BJ (cell line): Measurements from ENCODE around the gene WWOX. TPM values are rescaled to one million over a fixed set of nuclear protein-coding genes. Genes with fewer than 3 reads are reported as not detected.
A peak's percentile ranks its signal among the peaks of the same experiment; 100 is the strongest.

Source experiments
- CTCF ChIA-PET: fragments of 350-600 bp; formaldehyde crosslinking; extraction: SDS; loops from one replicate; lab custom pipeline; 2021; ENCODE audit warnings: antibody characterized with exemption, inconsistent platforms; lab: Yijun Ruan, JAX
- POLR2A ChIA-PET: fragments of 300-600 bp; sonication (Branson Sonifier 250); formaldehyde crosslinking; extraction: SDS; loops from one replicate; lab custom pipeline; 2021; ENCODE audit warnings: antibody characterized with exemption; lab: Charles Lee
- DNase-seq: peaks from one replicate; pipeline ENCODE4 v3.0.0-alpha.2; 2011; ENCODE audit warnings: low read depth
- H3K27me3 ChIP-seq: 2 replicates; pipeline ENCODE4 v1.6.0; 2011; ENCODE audit warnings: low read length; ENCODE audit not compliant: control insufficient read depth, insufficient read depth
- H3K36me3 ChIP-seq: 2 replicates; pipeline ENCODE4 v1.5.1; 2011; ENCODE audit warnings: low read length; ENCODE audit not compliant: control insufficient read depth, insufficient read depth
- H3K4me3 ChIP-seq: 2 replicates; pipeline ENCODE4 v1.5.1; 2011; ENCODE audit warnings: low read depth, mild to moderate bottlenecking, control low read depth, low read length
- CTCF ChIP-seq: IDR thresholded peaks from 2 replicates; pipeline ENCODE4 v1.5.1; 2011; ENCODE audit warnings: low read depth, mild to moderate bottlenecking, control low read depth, inconsistent platforms, low read length, moderate library complexity; ENCODE audit not compliant: insufficient read depth
- polyA plus RNA-seq: library from polyadenylated mRNA; depleted of rRNA; stranded (reverse); fragments of >200 nt; gene quantifications from 2 replicates; pipeline ENCODE4 v1.2.3, GENCODE V29; 2011

The WWOX gene
- polyA plus RNA-seq, 1 experiment, result 3.1 TPM

GRCh38 chr16:78668393-78668792 is 568.9 kb downstream of the WWOX start:
- POLR2A ChIA-PET, result no interaction called here
- CTCF ChIA-PET, result interaction anchor here (1.5 kb wide), 1 partner anchor 8 kb away, joined by 4 read pairs; no protein-coding TSS in a partner anchor
- Histone ChIP-seq H3K27me3 (no peaks in the 10 kb centered on the region), H3K4me3 (no peak overlapping the region), H3K36me3 (no peaks in the 10 kb centered on the region)
- TF ChIP-seq CTCF, result no peak
- no peak for DNase-seq

GRCh38 chr16:78669994-78670393 is 570.5 kb downstream of the WWOX start:
- TF ChIP-seq CTCF, result no peak
- Histone ChIP-seq H3K36me3 (no peaks in the 10 kb centered on the region), H3K27me3 (no peaks in the 10 kb centered on the region), H3K4me3 (no peak overlapping the region)
- POLR2A ChIA-PET, result no interaction called here
- DNase-seq, result no peak
- CTCF ChIA-PET, result interaction anchor here (1.5 kb wide), 1 partner anchor 10 kb away, joined by 4 read pairs; no protein-coding TSS in a partner anchor

GRCh38 chr16:78672779-78673556 is 573.5 kb downstream of the WWOX start:
- no peaks in the 10 kb centered on the region for H3K27me3 ChIP-seq
- H3K36me3 ChIP-seq, result no peaks in the 10 kb centered on the region
- CTCF ChIA-PET, result no interaction called here
- TF ChIP-seq CTCF, result no peak
- no peak for DNase-seq
- no peak overlapping the region for H3K4me3 ChIP-seq
- POLR2A ChIA-PET, result no interaction called here

GRCh38 chr16:78673884-78674283 is 574.4 kb downstream of the WWOX start:
- no peak for DNase-seq
- POLR2A ChIA-PET, result no interaction called here

GRCh38 chr16:78675312-78675711 is 575.9 kb downstream of the WWOX start:
- POLR2A ChIA-PET, result no interaction called here
- no peak overlapping the region for H3K4me3 ChIP-seq

More at GRCh38 chr16:78673884-78674283, 574.4 kb downstream of the WWOX start:
- CTCF ChIA-PET, result no interaction called here
- TF ChIP-seq CTCF, result no peak
- Histone ChIP-seq H3K36me3 (no peaks in the 10 kb centered on the region), H3K4me3 (no peak overlapping the region), H3K27me3 (no peaks in the 10 kb centered on the region)

More at GRCh38 chr16:78675312-78675711, 575.9 kb downstream of the WWOX start:
- Histone ChIP-seq H3K27me3 (no peaks in the 10 kb centered on the region), H3K36me3 (no peaks in the 10 kb centered on the region)
- no peak for TF ChIP-seq CTCF
- DNase-seq, result peak; percentile 62
- CTCF ChIA-PET, result no interaction called here
